ENCODE measurements around the gene TPP1. TPM values are rescaled to one million over a fixed set of nuclear protein-coding genes. Genes with fewer than 3 reads are reported as not detected.

TPP1 gene
- total and polyA plus RNA-seq, 10 of the 15 experiments (the other 5 are each of a cell fraction or from before 2014, with no cell fraction given): 7.5 to 64.6 (median 38.3) TPM

DNA sequence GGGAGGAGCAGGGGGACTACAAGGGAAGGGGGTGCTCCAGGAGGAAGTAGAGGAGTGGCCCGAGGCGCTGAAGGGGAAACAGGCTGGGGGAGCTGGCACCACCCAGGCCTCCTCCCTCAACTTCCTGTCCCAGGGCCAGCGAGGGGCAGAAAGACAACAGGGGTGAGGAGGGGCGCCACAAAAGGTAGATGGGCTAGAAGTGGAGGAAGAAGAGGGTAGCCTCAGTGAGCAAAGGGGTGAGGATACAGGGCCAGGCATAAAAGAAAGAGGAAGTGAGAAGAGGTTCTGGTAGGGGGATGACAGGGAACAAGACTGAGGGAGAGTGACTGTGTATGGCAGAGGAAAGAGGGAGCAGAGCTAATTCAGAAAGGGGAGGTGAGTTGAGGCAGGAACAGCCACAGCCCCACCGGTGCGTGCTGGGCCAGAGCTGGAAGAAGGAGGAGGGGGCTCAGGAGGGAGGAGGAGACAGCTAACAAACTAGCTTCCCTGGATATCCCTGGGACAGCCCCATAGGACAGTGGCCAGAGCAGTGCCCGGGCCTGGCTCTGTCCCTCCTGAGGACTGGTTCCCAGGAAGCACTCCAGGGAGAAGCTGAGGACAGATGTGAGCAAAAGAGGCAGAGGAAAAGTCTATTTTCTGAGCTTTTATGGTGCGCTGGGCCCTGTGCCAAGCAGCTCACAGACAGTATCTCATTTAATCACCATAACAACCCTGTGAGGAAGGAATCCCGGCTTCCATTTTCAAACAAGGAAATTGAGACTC is 27.9 kb upstream of the TPP1 start (continued):
- TF ChIP-seq EP300 (IDR thresholded peaks at IDR 0.05; ENCODE audit: borderline replicate concordance in 1 of 2, control insufficient read depth in 1 of 2, low read depth in 2 of 2, low read length in 2 of 2) (peak in 1 of 2 experiments; percentile 63; a peak in 1 of 4 replicates), SPI1 (IDR thresholded peaks at IDR 0.05; ENCODE audit: borderline replicate concordance, insufficient read depth, low read depth, low read length) (peak; percentile 97), NBN (IDR thresholded peaks at IDR 0.05) (peak; percentile 90), IKZF1 (conservative IDR thresholded peaks at IDR 0.05) (peak; percentile 89), IRF4 (IDR thresholded peaks at IDR 0.05; ENCODE audit: low read depth, low read length) (peak; percentile 88), CREB1 (IDR thresholded peaks at IDR 0.05; ENCODE audit: low read depth) (0 out of 2 replicates have a peak, but pooled peaks have one; percentile 13), MTA2 (IDR thresholded peaks at IDR 0.05; ENCODE audit: low read depth) (peak; percentile 75), MLLT1 (IDR thresholded peaks at IDR 0.05) (peak; percentile 51; the same call in 1 of the 2 replicates), JUND (IDR thresholded peaks at IDR 0.05; ENCODE audit: low read depth, low read length) (no peak)
- TF ChIP-seq, protein P1, sequence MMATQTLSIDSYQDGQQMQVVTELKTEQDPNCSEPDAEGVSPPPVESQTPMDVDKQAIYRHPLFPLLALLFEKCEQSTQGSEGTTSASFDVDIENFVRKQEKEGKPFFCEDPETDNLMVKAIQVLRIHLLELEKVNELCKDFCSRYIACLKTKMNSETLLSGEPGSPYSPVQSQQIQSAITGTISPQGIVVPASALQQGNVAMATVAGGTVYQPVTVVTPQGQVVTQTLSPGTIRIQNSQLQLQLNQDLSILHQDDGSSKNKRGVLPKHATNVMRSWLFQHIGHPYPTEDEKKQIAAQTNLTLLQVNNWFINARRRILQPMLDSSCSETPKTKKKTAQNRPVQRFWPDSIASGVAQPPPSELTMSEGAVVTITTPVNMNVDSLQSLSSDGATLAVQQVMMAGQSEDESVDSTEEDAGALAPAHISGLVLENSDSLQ (IDR thresholded peaks at IDR 0.05): no peak; the same call in 1 of the 2 replicates

All from GM12878 (cell line).